HG03558 (cell line): ENCODE data around the gene FANCB.

Source experiments
- ATAC-seq: cut with Tn5 transposase; IDR thresholded peaks from one replicate; pipeline ENCODE4 v1.9.1; 2021; ENCODE audit warnings: moderate number of reproducible peaks; ENCODE audit not compliant: unreplicated experiment; ENCODE audit errors: extremely low read depth

Gene FANCB

GRCh38 chrX:14872851-14873675 is at the start of gene FANCB, which contains the start of gene MOSPD2:
Gene FANCB, minus strand, starts transcription at chrX:14873069. Its CDS starts 7,559 bp downstream, at chrX:14865510.
Gene MOSPD2, plus strand, starts transcription at chrX:14873421. Its CDS starts 108 bp downstream, at chrX:14873529.
- ATAC-seq, result peak; percentile 93

- no peak for ATAC-seq
These were observed 49.6 kb upstream of the FANCB start for GRCh38 chrX:14922437-14922836.

DNA sequence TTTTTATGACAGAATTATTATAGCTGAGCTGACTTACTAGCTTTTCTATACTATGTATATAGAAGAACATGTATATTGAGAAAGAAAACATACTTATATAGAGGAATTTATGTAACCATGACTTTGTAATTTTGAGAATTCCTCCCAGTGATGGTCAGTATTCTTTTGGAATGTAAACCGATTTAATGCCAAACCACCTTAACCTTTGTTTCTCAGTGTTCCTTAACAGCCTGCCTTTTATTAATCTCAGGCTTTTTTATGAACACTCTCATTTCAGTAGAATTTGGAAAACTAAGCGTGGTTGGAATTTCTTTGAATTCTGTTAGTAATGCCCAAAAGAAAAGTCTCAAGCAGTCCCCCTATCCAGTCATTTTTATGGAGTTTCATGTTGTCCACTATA is 47.3 kb upstream of the FANCB start:
- no peak for ATAC-seq

GRCh38 chrX:14919407-14919806 is 46.5 kb upstream of the FANCB start:
- ATAC-seq, result no peak

- no peak for ATAC-seq
These were observed 43.3 kb upstream of the FANCB start for GRCh38 chrX:14916017-14916674.

- no peak for ATAC-seq
These were observed 42.7 kb upstream of the FANCB start for GRCh38 chrX:14915596-14915995.

- no peak for ATAC-seq
These were observed 40.4 kb upstream of the FANCB start for GRCh38 chrX:14913241-14913640.

DNA sequence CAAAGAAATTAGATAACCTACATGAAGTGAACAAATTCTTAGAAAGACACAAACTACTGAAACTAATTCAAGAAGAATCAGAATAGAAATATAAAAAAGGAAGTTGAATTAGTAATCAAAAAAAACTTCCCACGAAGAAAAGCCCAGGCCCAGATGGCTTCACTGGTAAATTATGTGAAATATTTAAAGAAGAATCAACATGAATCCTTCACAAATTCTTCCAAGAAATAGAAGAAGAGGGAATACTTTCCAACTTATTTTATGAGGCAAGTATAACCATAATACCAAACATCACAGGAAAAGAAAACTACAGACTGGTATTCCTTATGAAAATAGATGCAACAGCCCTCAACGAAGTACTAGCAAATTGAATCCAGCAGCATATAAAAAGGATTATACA is 31.0 kb upstream of the FANCB start:
- ATAC-seq, result no peak

- ATAC-seq, result no peak
These were observed 29.7 kb upstream of the FANCB start for GRCh38 chrX:14902537-14902936.

- ATAC-seq, result peak; percentile 81
These were observed 26.7 kb upstream of the FANCB start for GRCh38 chrX:14899607-14900006.

GRCh38 chrX:14897042-14897441 is 24.2 kb upstream of the FANCB start:
- no peak for ATAC-seq

GRCh38 chrX:14896273-14896672 is 23.4 kb upstream of the FANCB start:
- ATAC-seq, result no peak

- ATAC-seq, result no peak
These were observed 13.4 kb upstream of the FANCB start for GRCh38 chrX:14886252-14886651.

- ATAC-seq, result no peak
These were observed 11.8 kb upstream of the FANCB start for GRCh38 chrX:14884714-14885113.

- no peak for ATAC-seq
These were observed 11.0 kb upstream of the FANCB start for GRCh38 chrX:14883826-14884225.

GRCh38 chrX:14875624-14876023 is 2.8 kb upstream of the FANCB start:
- no peak for ATAC-seq

DNA sequence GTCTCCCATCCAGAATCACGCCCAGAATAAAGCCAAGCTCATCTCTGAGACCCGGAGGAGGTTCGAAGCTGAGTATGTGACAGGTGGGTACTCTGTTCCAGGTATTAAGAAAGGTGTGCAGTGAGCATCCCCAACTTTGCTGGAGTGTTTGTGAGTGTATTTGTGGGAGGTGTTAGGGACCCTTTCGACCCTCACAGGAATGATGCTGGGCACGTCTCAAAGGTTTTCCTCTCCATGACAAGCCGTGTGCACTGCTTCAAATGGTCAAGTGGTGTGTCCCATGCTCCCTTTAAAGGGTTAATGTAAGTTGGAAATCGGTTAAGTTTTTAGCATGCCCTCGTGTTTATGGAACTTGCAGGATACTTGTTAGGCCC is 794 bp upstream of the FANCB start:
- ATAC-seq, result no peak

DNA sequence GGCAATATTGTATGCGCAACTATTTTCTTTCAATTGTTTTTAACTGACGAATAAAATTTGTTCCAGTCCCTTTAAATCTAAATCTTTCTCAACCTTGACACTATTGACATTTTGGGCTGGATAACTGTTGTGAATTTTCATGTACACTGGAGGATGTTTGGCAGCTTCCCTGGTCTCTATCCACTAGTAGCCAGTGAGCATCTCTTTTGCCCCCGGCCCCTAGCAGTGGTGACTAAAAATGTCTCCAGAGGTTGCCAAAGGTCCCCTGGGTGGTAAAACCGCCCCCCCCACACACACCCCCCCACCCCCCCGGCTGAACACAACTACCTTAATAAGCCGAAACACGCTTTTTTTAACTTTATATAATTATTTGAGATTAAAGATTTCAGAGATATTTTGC is 514 bp downstream of the FANCB start:
- ATAC-seq, result no peak

DNA sequence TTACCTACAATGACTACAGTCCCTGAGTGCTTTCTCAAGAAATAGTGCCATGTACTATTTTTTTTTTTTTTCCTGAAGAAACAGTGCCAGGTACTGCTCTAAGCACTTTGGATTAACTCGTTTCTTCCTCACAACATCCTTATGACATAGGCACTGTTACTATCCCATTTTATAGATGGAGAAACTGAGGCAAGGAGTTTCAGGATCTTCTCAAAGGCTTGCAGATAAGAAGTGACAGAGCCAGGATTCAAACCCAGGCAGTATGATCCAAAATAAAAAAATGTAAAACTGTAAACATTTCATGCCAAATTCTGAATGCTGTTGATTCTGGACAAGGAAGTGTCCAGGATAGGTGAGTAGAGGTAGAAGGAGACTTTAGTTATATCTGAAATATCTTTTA is 1.1 kb downstream of the FANCB start:
- no peak for ATAC-seq

DNA sequence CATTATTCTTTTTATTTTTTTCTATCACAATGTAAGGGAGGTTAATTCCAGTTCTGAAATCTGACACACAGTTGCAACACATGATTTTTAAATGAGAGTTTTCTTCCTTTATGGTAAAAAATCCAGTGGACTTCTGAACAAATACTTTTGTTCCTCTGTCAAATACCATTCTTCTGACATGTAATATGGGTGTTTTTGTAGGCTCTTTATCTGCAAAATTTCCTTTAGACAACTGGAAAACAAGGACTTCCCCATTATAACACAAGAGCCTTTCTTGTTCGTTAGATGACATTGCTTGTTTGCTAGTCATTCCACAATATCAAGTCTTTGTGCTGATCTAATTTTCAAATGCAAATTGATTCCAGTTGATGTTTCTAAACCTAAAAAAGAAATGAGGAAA is 7.7 kb downstream of the FANCB start:
- no peak for ATAC-seq

GRCh38 chrX:14864631-14865030 is 8.2 kb downstream of the FANCB start:
- no peak for ATAC-seq

GRCh38 chrX:14851526-14851925 is 21.3 kb downstream of the FANCB start:
- ATAC-seq, result no peak
